Ramos (cell line): ENCODE data around the gene SPINT1.

Experiments used
- in situ Hi-C: fragments of 300-500 bp; cut with MboI; formaldehyde crosslinking; loops from one replicate; pipeline ENCODE4 v1.14.3; 2022; ENCODE audit warnings: low sequenced_read_pairs; ENCODE audit not compliant: unreplicated experiment

Gene SPINT1

GRCh38 chr15:40881351-40881750, 37.5 kb downstream of the SPINT1 start:
- in situ Hi-C loops = no loop called here

GRCh38 chr15:40886586-40886985, 42.7 kb downstream of the SPINT1 start:
- in situ Hi-C loops = no loop called here

- in situ Hi-C loops = no loop called here
Observed at GRCh38 chr15:40889112-40889511, 45.3 kb downstream of the SPINT1 start.

- in situ Hi-C loops = loop anchor here (5.0 kb wide), 1 partner anchor 34 kb away; no protein-coding TSS in a partner anchor
Observed at GRCh38 chr15:40891138-40891537, 47.3 kb downstream of the SPINT1 start.

- in situ Hi-C loops = loop anchor here (5.0 kb wide), 1 partner anchor 35 kb away; no protein-coding TSS in a partner anchor
Observed at GRCh38 chr15:40891810-40892446, 48.1 kb downstream of the SPINT1 start.

GRCh38 chr15:40892447-40893012, 48.7 kb downstream of the SPINT1 start:
- in situ Hi-C loops = loop anchor here (5.0 kb wide), 1 partner anchor 35 kb away; no protein-coding TSS in a partner anchor

GRCh38 chr15:40893019-40893670, 49.3 kb downstream of the SPINT1 start:
- in situ Hi-C loops = loop anchor here (5.0 kb wide), 1 partner anchor 36 kb away; no protein-coding TSS in a partner anchor

GRCh38 chr15:40893733-40894680, 50.2 kb downstream of the SPINT1 start, which contains the start of gene VPS18:
Gene VPS18 (plus strand): TSS chr15:40894450. CDS start chr15:40894769, 319 bp downstream.
- in situ Hi-C loops = loop anchor here (5.0 kb wide), 1 partner anchor 37 kb away; no protein-coding TSS in a partner anchor

- in situ Hi-C loops = loop anchor here (5.0 kb wide), 1 partner anchor 38 kb away; no protein-coding TSS in a partner anchor
Observed at GRCh38 chr15:40894681-40895448, 51.0 kb downstream of the SPINT1 start.

- in situ Hi-C loops = no loop called here
Observed at GRCh38 chr15:40899536-40900207, 55.8 kb downstream of the SPINT1 start.

- in situ Hi-C loops = no loop called here
Observed at GRCh38 chr15:40900256-40901052, 56.6 kb downstream of the SPINT1 start.

- in situ Hi-C loops = no loop called here
Observed at GRCh38 chr15:40901053-40901443, 57.2 kb downstream of the SPINT1 start.

GRCh38 chr15:40902605-40903561, 59.0 kb downstream of the SPINT1 start:
- in situ Hi-C loops = no loop called here

GRCh38 chr15:40904552-40905201, 60.8 kb downstream of the SPINT1 start:
- in situ Hi-C loops = no loop called here

GRCh38 chr15:40906091-40906990, 62.5 kb downstream of the SPINT1 start:
- in situ Hi-C loops = no loop called here
